NB4 (cell line): ENCODE measurements around the gene RBM33.

Source experiments
- CTCF ChIP-seq: IDR thresholded peaks from one replicate; pipeline ENCODE4 v1.5.1; 2012; ENCODE audit warnings: low read depth, low read length
- MAX ChIP-seq: IDR thresholded peaks from 2 replicates; pipeline ENCODE4 v1.6.1; 2011; ENCODE audit warnings: low read depth, low read length
- POLR2A ChIP-seq: IDR thresholded peaks from 2 replicates; pipeline ENCODE4 v1.6.1; 2011; ENCODE audit warnings: mild to moderate bottlenecking; ENCODE audit not compliant: insufficient read length; ENCODE audit errors: extremely low read depth

- TF ChIP-seq POLR2A (no peak), CTCF (no peak), MAX (no peak)
Measured at GRCh38 chr7:155811895-155812761, 167.7 kb downstream of the RBM33 start, which contains the start of gene SHH.
